ENCODE measurements around the gene WDR73. TPM values are rescaled to one million over a fixed set of nuclear protein-coding genes. Genes with fewer than 3 reads are reported as not detected.

WDR73 gene
- total RNA-seq, 1 donor from 2014 or later, result 13.7 TPM

DNA sequence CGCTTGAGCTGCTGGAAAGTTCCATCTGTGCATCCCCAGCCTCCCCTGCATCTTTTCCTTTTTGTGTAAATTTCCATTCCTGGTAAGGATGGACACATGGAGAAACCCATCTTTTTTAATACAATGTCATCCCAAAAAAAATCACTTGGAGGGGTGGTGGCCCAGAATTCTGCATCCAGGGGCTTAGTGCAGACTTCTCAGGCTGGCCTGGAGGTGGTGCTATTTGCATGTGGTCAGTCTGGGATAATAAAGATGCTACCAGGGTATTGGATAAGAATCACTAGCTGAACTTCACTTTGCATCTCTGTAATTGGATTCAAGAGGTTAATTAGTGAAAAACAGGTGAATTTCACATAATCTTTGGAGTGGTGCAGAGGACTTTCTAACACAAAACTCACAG is 55.1 kb downstream of the WDR73 start:
- intact Hi-C loops (cut with DNase I), result loop anchor here (5.0 kb wide), 1 partner anchor 338 kb away; no protein-coding TSS in a partner anchor
- DNase-seq, result no peak

DNA sequence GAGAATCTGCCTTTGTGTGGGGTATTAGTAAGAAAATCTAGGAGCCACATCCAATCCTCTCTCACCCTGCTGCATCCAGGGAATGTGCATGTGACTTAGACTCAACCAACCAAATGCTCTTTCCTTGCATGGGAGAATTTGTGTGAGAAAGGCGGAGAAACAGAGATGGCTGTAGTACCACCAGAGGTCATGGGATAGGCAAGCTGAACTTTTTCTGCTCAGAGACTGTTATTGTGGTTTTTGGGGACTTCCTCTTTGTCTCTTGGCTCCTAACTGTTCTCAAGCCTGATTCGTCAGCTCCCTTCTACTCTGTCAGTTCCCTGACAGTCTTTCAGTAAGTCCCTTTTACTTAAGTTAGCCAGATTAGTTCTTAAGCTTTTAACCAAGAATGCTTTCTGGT is 55.8 kb downstream of the WDR73 start:
- intact Hi-C loops (cut with DNase I), result loop anchor here (5.0 kb wide), 1 partner anchor 339 kb away; no protein-coding TSS in a partner anchor
- ATAC-seq (ENCODE audit: poor library complexity), result no peak
- DNase-seq, result no peak

More for the DNA sequence above, 55.1 kb downstream of the WDR73 start:
- no peak for ATAC-seq (ENCODE audit: poor library complexity)

DNA sequence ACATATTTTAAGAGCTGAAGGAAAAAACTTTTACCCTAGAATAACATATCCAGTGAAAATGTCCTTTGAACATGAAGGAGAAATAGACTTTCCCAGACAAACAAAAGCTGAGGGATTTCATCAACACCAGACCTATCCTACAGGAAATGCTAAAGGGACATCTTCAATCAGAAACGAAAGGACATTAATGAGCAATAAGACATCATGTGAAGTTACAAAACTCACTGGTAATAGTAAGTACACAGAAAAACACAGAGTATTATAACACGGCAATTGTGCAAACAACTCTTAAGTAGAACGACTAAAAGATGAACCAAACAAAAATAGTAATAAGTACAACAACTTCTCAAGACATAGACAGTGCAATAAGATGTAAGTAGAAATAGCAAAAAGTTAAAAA is 56.8 kb downstream of the WDR73 start:
- no peak for DNase-seq
- ATAC-seq (ENCODE audit: poor library complexity), result no peak
- intact Hi-C loops (cut with DNase I), result loop anchor here (5.0 kb wide), 1 partner anchor 340 kb away; no protein-coding TSS in a partner anchor

DNA sequence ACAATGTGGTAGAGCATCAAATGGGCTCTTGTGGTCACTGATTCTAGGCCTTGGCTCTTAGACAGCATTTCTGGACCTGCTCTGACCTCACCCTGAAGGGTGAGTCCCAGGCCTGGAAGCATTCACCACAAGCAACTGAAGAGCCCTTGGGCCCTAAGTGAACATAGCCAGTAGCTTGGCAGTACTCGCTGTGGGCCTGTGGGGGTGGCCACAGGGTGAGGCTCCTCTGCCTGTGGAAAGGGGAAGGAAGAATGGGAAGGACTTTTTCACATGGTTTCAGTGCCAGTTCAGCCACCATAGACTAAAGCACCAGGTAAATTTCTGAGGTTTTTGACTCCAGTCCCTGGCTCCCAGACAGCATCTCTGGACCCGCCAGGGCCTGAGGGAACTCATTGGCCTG is 58.4 kb downstream of the WDR73 start:
- intact Hi-C loops (cut with DNase I), result loop anchor here (5.0 kb wide), 1 partner anchor 342 kb away; no protein-coding TSS in a partner anchor
- DNase-seq, result no peak
- ATAC-seq (ENCODE audit: poor library complexity), result no peak

DNA sequence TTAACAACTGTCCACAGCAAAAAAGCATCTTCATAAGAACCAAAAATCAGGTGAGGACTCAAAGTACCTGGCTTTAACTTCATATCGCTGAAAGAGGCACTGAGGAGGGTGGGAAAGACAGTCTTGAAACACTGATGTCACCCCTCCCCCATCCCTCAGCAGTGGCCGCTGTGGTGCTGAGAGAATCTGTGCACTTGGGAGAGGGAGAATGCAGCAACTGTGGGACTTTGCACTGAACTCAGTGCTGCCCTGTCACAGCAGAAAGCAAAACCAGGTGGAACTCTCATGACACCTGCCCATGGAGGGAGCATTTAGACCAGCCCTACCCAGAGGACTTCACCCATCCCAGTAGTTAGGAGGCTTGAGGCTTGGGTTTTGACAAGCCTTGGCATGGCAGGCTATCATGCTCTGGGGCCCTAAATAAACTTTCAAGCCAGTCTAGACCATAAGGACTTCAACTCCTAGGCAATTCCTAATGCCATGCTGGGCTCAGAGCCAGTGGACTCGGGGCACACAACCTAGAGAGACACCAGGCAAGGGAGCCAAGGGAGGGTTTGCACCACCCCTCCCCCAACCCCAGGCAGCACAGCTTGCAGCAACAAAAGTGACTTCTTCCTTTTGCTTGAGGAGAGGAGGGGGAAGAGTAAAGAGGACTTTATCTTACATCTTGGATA is 59.3 kb downstream of the WDR73 start:
- intact Hi-C loops (cut with DNase I), result loop anchor here (5.0 kb wide), 1 partner anchor 343 kb away; no protein-coding TSS in a partner anchor
- no peak for DNase-seq
- ATAC-seq (ENCODE audit: poor library complexity), result no peak

DNA sequence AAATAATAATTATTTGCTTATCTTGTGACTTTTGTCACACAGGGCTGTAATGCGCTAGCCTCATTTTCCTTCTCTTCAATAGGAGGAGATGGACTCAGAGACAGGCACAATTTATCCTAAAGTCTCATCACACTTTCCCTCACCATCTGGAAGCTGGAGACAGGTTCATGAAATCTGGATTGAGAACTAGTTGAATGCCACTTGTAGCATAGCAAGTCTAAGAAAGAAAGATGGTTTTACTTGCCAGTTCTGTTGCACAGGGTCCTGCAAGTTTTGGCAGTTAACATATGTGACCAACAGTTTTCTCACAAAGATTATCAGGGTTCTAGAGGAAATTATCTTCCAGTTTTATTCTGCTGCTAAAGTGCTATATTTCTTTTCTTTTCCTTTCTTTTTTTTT is 62.3 kb downstream of the WDR73 start:
- DNase-seq (no peak), ATAC-seq (ENCODE audit: poor library complexity) (no peak)
- intact Hi-C loops (cut with DNase I), result no loop called here

DNA sequence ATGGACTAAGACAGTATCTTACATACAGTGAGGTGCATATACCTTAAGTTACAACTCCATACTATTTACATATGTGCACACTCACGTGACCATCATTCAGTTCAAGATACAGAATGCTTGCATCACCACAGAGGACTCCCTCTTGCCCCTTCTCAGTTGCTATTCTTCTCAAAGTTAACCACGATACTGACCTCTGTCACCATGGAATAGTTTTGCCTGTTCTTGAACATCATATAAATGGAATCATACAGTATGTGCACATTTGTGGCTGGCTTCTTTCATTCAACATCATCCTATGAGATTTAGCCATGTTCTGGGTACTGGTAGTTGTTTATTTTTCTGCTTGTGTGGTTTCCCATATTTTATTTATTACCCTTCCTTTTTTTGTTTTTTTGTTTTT is 63.7 kb downstream of the WDR73 start:
- DNase-seq (no peak), ATAC-seq (ENCODE audit: poor library complexity) (no peak)
- intact Hi-C loops (cut with DNase I), result no loop called here

Other genes with a start within 250 kb of the WDR73 start
- 6.2 TPM for gene ZSCAN2, start 53.3 kb downstream of the WDR73 start, total RNA-seq
- 1.9 TPM for gene NMB, start 3.9 kb upstream of the WDR73 start, total RNA-seq
- 82.5 TPM for gene SEC11A, start 61.9 kb upstream of the WDR73 start, total RNA-seq
- 16.3 TPM for gene ZNF592, start 94.3 kb upstream of the WDR73 start, total RNA-seq
- gene ALPK3, start 163.1 kb upstream of the WDR73 start, total RNA-seq, result 114 TPM
- gene SLC28A1, start 230.4 kb upstream of the WDR73 start, total RNA-seq, result 0.46 TPM